ENCODE results near the gene PRKAG3.
A peak's percentile ranks its signal among the peaks of the same experiment; 100 is the strongest.

PRKAG3 gene

DNA sequence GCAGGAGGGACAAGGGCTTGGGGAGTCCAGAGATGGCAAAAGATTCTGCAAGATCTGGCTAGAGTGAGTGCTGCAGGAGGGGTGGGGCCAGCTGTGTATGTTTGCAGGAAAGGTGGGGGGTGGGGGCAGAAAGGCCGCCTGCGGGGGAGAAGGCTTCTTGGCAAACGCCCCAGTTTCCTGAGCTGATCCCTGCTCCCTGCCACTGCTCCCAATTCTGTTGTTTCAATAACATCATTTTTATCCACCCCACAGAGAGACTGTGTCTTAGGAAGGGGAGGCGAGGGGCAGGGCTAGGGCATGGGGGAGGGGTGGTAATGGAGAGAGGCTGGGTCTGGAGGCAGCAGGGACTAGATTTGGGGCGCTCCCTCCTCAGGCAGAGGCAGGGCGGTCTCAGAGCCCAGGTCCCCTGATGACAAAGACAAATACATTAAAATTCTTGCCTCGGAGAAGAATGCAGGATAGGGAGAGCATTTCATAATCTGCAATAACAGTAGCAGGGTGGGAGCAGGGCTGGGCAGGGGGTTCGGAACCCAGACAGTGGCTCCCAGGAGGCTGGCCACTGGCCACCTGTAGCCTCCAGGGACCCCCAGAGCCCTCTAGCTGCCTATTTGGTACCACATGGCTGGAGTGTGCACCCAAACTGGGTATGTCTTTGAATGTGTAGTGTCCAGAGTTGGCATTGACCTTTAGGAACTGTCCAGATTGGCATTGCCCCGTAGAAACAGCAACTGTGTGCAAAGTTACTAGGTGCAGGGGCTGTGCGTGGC is 26.0 kb upstream of the PRKAG3 start:
- Mint-ChIP-seq H3K4me1 (peaks cover 49% of the 10 kb centered on the region), H3K36me3 (ENCODE audit: low read depth) (no peaks in the 10 kb centered on the region), H3K27ac (peak overlapping the region in 1 of 3 experiments; percentile 37), H3K4me3 (peak overlapping the region; percentile 27 to 66 (median 29)), H3K9me3 (no peaks in the 10 kb centered on the region), H3K27me3 (ENCODE audit: low read depth) (peaks cover 94% of the 10 kb centered on the region)
- no peak for TF ChIP-seq CTCF (IDR thresholded peaks at IDR 0.05; ENCODE audit: unreplicated experiment in 3 of 3)

- no peak for TF ChIP-seq CTCF (IDR thresholded peaks at IDR 0.05; ENCODE audit: unreplicated experiment in 3 of 3)
- H3K4me3 Mint-ChIP-seq: peak overlapping the region; percentile 29 to 63 (median 48)
- H3K27me3 Mint-ChIP-seq (ENCODE audit: low read depth): peaks cover 90% of the 10 kb centered on the region
- no peaks in the 10 kb centered on the region for H3K9me3 Mint-ChIP-seq
- peak overlapping the region in 1 of 3 experiments; percentile 50 for H3K27ac Mint-ChIP-seq
- H3K36me3 Mint-ChIP-seq (ENCODE audit: low read depth): no peaks in the 10 kb centered on the region
- H3K4me1 Mint-ChIP-seq: peaks cover 49% of the 10 kb centered on the region
Observed at GRCh38 chr2:218856896-218857243, 25.3 kb upstream of the PRKAG3 start.

- peak overlapping the region in 1 of 3 experiments; percentile 50 for H3K27ac Mint-ChIP-seq
- H3K4me3 Mint-ChIP-seq: peak overlapping the region; percentile 29 to 63 (median 48)
- H3K9me3 Mint-ChIP-seq: no peaks in the 10 kb centered on the region
- H3K36me3 Mint-ChIP-seq (ENCODE audit: low read depth): no peaks in the 10 kb centered on the region
- peaks cover 88% of the 10 kb centered on the region for H3K27me3 Mint-ChIP-seq (ENCODE audit: low read depth)
- no peak for TF ChIP-seq CTCF (IDR thresholded peaks at IDR 0.05; ENCODE audit: unreplicated experiment in 3 of 3)
- H3K4me1 Mint-ChIP-seq: peaks cover 49% of the 10 kb centered on the region
Observed at GRCh38 chr2:218856167-218856895, 24.7 kb upstream of the PRKAG3 start.

- Mint-ChIP-seq H3K4me3 (peak overlapping the region in 2 of 3 experiments; percentile 10 to 11), H3K27me3 (ENCODE audit: low read depth) (peaks cover 86% of the 10 kb centered on the region), H3K27ac (peak overlapping the region in 1 of 3 experiments; percentile 50), H3K4me1 (peaks cover 42% of the 10 kb centered on the region), H3K9me3 (no peaks in the 10 kb centered on the region), H3K36me3 (ENCODE audit: low read depth) (no peaks in the 10 kb centered on the region)
- TF ChIP-seq CTCF (IDR thresholded peaks at IDR 0.05; ENCODE audit: unreplicated experiment in 3 of 3): no peak
Observed at GRCh38 chr2:218855305-218856166, 23.9 kb upstream of the PRKAG3 start.

DNA sequence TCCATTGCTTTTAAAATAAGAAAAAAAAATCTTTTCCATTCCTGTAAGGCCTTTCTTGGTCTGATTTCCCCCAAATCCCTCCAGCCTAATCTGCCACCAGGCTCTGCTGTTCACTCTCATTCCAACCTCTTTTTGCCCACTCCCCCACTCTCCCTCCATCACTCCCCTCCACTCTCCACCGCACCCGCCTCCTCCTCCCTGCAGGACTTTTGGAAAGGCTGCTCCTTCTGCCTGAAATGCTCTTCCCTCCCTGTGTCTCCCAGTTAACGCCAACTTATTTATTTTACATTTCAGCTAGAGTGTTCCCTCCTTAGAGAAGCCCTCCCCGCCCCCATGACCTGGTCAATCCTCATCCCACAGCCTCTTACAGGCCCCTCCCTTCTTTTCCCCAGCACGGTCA is 23.3 kb upstream of the PRKAG3 start:
- Mint-ChIP-seq H3K36me3 (ENCODE audit: low read depth) (no peaks in the 10 kb centered on the region), H3K27ac (peak overlapping the region in 1 of 3 experiments; percentile 19), H3K4me1 (peaks cover 37% of the 10 kb centered on the region), H3K4me3 (no peak overlapping the region), H3K27me3 (ENCODE audit: low read depth) (peaks cover 85% of the 10 kb centered on the region), H3K9me3 (no peaks in the 10 kb centered on the region)
- no peak for TF ChIP-seq CTCF (IDR thresholded peaks at IDR 0.05; ENCODE audit: unreplicated experiment in 3 of 3)

Measured in nephron (organoid).